ENCODE results near the gene KRT17.
"Not testable (repeated sequence)": the region's sequence is repeated elsewhere in the genome, so short reads cannot be mapped to it uniquely, and the experiment has no call there.

KRT17 gene

GRCh38 chr17:41633556-41634199, 9.3 kb upstream of the KRT17 start:
- no peak for FAIRE-seq

- FAIRE-seq = no peak
Observed at GRCh38 chr17:41632482-41633105, 8.2 kb upstream of the KRT17 start.

DNA sequence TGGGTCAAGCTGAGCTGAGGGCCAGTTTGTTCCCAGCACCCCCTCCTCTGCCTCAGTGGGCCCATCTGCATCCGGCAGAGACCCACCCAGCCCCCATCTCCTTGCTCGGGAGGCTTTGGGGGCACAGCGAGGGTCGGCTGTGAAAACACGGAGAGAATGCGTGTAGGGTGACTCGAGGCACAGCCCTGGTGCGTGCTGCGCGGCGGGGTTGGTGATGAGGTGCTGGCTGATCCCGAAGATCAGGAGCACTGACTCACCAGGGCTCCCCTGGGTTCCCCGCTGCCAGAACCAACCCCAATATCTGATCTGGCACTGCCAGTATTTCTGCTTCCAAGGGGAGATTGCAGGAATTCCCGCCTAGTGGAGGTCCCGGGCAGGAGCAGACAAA, 7.5 kb upstream of the KRT17 start:
- no peak for FAIRE-seq

DNA sequence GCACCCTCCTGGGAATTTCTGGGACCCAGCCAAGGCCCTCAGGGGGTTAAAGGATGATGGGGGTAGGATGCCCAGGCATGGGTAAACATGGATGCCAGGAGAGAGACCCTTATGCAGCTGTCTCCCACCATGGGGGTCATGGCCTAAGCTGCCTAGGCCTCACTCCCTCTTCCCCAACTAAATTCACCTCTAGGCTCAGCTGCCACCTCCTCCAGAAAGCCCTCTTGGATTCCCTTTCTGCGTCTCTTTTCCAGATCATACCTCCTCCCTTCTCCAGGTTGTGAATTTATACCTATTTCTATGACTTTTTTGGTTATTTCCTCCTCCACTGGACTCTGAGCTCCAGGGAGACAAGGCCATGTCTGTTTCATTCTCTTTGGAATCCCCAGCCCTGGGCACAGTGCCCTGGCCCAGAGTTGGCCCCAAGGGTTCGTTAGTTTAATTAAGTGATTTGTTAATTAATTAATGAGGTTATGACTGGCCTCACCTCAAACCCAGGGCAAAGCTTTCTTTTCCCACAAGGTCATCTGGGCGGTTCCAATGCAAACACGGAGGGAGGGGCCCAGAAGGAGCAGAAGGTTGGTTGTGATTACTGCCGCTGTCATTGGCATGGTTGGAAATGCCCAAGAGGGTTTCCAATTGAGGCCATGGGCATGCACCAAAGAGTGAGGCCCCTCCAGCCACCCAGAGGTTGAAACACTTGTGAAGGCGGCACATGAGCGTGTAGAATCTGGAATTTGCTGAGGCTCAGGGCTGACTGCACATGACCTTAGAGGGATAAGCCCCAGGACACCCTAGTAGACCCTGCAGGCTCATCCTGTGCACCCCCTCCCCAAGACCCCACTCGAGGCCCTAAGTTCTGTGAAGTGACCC, 6.9 kb upstream of the KRT17 start:
- FAIRE-seq = no peak

- no peak for FAIRE-seq
Observed at GRCh38 chr17:41629826-41630670, 5.7 kb upstream of the KRT17 start.

- FAIRE-seq = no peak
Observed at GRCh38 chr17:41629316-41629715, 4.9 kb upstream of the KRT17 start.

GRCh38 chr17:41628621-41629255, 4.4 kb upstream of the KRT17 start:
- FAIRE-seq = not testable (repeated sequence)

GRCh38 chr17:41628073-41628370, 3.6 kb upstream of the KRT17 start:
- FAIRE-seq = not testable (repeated sequence)

GRCh38 chr17:41627316-41628072, 3.1 kb upstream of the KRT17 start:
- no peak for FAIRE-seq

DNA sequence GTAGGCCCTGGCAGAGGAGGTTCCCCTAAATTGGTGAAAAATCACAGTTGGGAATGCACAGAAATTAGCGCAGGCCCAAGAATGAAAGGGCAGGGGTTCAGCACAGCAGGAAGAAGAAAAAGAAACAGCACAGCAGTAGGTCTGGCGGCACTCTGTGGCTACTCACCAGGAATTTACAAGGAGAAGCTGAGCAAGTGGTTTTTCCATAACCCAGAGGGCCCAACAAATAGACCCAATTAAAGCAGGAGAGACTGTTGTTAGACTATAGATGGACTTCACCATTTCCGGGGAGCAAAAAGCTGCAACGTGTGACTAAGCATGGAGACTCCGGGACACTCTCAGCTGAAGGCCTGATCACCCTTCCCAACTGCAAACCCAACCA, 2.5 kb upstream of the KRT17 start:
- FAIRE-seq = not testable (repeated sequence)

DNA sequence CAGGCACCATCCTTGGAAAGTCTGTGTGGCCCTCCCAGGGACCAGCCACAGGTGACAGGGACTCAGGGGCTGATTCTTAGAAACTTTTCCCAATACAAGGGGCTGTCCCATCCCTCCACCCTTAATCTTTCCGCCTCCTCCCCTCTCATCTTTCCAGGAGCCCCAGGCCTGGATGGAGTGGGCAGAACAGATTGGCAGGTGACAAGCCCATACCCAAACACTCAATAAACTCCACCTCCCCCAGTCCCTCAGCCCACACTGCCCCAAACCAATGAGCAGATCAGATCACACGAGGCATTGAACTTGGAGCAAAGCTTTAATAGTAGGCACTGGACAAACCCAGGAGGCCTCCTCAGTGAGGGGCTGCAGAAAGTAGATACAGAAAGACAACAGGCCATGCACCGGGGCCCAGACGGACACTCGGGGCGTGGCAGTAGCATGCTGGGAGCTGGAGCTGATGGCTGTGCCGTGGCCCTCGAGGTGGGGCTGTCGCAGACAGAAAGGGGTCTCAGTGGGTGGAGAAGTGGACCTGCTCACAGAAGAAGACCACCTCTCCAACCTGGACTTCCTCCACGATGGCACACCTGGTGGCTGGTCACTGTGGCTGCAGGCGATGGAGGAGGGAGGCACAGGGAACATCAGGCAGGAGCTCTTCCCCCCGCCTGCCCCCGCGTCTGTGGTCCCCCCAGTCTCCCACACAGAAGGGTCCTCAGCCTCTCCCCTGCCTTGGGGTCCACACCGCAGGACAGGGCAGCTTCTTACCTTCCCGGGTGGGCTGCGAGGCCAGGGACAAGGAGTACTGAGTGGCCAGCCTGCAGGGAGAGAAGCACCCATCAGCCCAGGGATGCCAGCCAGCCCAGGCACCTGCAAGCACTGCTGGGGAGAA, 1.9 kb upstream of the KRT17 start:
- not testable (repeated sequence) for FAIRE-seq

GRCh38 chr17:41625602-41626001, 1.2 kb upstream of the KRT17 start:
- no peak for FAIRE-seq

GRCh38 chr17:41623184-41623861, 1.1 kb downstream of the KRT17 start:
- FAIRE-seq = not testable (repeated sequence)

GRCh38 chr17:41622340-41623183, 1.8 kb downstream of the KRT17 start:
- not testable (repeated sequence) for FAIRE-seq

GRCh38 chr17:41621916-41622315, 2.5 kb downstream of the KRT17 start:
- no peak for FAIRE-seq

DNA sequence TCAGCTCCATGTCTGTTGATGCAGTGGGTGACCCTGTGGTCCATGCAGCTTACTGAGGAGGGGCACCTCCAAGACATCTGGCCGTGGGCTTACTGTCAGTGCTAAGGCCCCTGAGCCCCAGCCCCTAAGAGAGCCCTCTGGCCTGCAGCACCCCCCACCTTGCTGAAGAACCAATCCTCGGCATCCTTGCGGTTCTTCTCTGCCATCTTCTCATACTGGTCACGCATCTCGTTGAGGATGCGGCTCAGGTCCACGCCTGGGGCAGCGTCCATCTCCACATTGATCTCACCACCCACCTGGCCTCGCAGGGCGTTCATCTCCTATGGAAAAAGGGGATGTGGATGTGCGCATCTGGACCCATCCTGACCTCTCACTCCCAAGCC, 2.9 kb downstream of the KRT17 start:
- FAIRE-seq = not testable (repeated sequence)

DNA sequence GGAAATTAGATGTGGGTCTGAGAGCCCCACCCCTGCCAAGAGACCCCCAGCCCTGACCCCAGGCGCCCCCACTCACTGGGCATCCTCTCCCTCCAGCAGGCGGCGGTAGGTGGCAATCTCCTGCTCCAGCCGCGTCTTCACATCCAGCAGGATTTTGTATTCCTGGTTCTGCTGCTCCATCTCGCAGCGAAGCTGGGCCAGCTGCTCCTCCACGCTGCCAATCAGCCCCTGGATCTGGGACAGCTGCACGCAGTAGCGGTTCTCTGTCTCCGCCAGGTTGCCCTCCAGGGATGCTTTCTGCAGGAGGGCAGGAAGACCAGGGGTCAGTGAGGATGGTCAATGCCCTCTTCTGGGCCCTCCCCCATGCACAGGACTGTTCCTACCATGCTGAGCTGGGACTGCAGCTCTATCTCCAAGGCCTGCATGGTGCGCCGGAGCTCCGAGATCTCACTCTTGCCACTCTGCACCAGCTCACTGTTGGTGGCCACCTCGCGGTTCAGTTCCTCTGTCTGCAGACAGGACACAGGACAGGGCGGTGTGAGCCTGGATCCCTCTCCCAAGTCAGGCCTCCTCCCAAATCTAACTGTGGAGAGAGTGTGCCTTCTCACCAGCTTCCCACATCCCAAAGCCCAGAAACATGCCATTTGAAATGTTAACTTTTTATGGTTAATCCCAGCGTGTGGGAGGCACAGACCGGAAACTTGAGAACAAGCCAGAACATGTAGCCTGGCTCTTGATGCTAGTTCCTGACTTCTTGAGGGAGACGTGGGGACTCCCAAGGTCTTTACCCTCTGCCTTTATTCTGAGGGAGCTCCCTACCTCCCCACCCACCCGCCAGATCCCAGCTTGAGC, 3.6 kb downstream of the KRT17 start:
- FAIRE-seq = no peak

- not testable (repeated sequence) for FAIRE-seq
Observed at GRCh38 chr17:41619927-41620582, 4.3 kb downstream of the KRT17 start.
